ENCODE results near the gene SSPN. TPM values are rescaled to one million over a fixed set of nuclear protein-coding genes. Genes with fewer than 3 reads are reported as not detected.

Gene SSPN
- total RNA-seq, 2 donors from 2014 or later: 8.5 to 13.5 TPM

GRCh38 chr12:26290565-26290964 lies 95.2 kb downstream of the SSPN start:
- DNase-seq: no peak

DNA sequence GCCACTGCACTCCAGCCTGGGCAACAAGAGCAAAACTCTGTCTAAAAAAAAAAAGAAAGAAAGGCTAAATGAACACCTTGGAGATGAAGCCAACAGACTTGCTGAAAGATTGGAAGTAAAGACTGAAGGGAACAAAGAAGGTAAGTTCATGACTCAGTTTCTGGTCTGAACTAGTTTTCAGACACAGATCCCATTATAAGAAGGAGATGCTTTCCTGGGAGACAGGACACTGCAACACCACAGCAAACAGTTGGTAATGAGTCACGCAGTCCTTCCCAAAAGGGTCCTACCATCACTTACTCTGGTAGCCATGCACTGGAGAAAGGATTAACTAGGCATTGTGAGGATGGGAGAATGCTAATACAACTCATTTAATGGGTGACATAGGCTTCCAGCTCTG lies 97.2 kb downstream of the SSPN start:
- Histone ChIP-seq H3K36me3 (no peaks in the 10 kb centered on the region), H3K4me3 (no peak overlapping the region), H3K27me3 (no peaks in the 10 kb centered on the region), H3K9me3 (no peaks in the 10 kb centered on the region), H3K4me1 (no peaks in the 10 kb centered on the region), H3K27ac (no peak overlapping the region), H3K9ac (ENCODE audit: low read depth in 2 of 2, low read length in 2 of 2) (no peak overlapping the region)
- no peak for TF ChIP-seq CTCF (IDR thresholded peaks at IDR 0.05)
- DNase-seq: no peak
- intact Hi-C loops (cut with DNase I): no loop called here

More at GRCh38 chr12:26290565-26290964, 95.2 kb downstream of the SSPN start:
- intact Hi-C loops (cut with DNase I): no loop called here
- H3K36me3 ChIP-seq: no peaks in the 10 kb centered on the region
- no peak for TF ChIP-seq CTCF (IDR thresholded peaks at IDR 0.05)
- no peak overlapping the region for H3K4me3 ChIP-seq
- H3K27ac ChIP-seq: no peak overlapping the region
- H3K27me3 ChIP-seq: no peaks in the 10 kb centered on the region
- no peaks in the 10 kb centered on the region for H3K9me3 ChIP-seq
- H3K9ac ChIP-seq (ENCODE audit: low read depth in 2 of 2, low read length in 2 of 2): no peak overlapping the region
- H3K4me1 ChIP-seq: no peaks in the 10 kb centered on the region

DNA sequence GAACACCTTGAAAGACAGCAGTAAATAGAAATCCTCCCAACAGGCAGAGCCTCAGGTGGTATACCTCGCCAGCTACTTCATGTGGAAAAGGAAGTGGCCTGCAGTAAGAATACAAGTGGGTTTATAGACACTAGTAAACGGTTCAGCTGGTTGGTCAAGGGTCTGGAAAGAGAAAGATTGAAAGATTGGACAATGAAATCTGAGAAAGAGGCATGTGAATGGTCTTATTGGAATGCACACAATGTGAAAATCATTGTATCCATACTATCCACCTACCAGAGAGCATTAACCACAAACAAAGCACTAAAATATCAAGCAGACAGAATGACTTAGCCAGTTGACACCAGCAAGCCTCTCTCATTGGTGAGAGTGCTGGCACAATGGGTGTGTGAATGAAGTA lies 98.2 kb downstream of the SSPN start:
- intact Hi-C loops (cut with DNase I): no loop called here

DNA sequence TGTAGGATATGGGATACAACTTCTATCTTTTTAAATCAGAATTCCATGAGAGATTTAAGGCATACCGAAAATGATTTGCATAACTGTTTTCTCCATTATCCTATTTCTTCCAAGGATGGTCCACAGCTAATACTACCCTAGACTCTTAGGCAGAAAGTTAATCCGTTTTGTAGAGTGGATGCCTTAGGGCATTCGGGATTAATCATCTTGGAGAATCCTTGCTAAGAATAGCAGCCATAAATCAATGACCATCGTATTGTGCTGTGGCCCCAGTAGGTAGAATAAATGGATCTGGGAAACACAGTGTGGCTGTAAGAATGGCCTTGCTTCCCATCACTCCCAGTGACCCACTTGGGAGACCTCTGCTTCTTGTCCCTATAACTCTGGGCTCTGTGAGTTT lies 99.6 kb downstream of the SSPN start:
- DNase-seq: no peak
- no peak for TF ChIP-seq CTCF (IDR thresholded peaks at IDR 0.05)
- Histone ChIP-seq H3K36me3 (no peaks in the 10 kb centered on the region), H3K4me3 (no peak overlapping the region), H3K9ac (ENCODE audit: low read depth in 2 of 2, low read length in 2 of 2) (no peak overlapping the region), H3K4me1 (no peaks in the 10 kb centered on the region), H3K9me3 (no peaks in the 10 kb centered on the region), H3K27me3 (no peaks in the 10 kb centered on the region), H3K27ac (no peak overlapping the region)
- intact Hi-C loops (cut with DNase I): no loop called here

More for the DNA sequence above, 98.2 kb downstream of the SSPN start:
- Histone ChIP-seq H3K4me1 (no peaks in the 10 kb centered on the region), H3K9me3 (no peaks in the 10 kb centered on the region), H3K4me3 (no peak overlapping the region), H3K27ac (no peak overlapping the region), H3K36me3 (no peaks in the 10 kb centered on the region), H3K9ac (ENCODE audit: low read depth in 2 of 2, low read length in 2 of 2) (no peak overlapping the region), H3K27me3 (no peaks in the 10 kb centered on the region)
- TF ChIP-seq CTCF (IDR thresholded peaks at IDR 0.05): no peak
- DNase-seq: no peak

DNA sequence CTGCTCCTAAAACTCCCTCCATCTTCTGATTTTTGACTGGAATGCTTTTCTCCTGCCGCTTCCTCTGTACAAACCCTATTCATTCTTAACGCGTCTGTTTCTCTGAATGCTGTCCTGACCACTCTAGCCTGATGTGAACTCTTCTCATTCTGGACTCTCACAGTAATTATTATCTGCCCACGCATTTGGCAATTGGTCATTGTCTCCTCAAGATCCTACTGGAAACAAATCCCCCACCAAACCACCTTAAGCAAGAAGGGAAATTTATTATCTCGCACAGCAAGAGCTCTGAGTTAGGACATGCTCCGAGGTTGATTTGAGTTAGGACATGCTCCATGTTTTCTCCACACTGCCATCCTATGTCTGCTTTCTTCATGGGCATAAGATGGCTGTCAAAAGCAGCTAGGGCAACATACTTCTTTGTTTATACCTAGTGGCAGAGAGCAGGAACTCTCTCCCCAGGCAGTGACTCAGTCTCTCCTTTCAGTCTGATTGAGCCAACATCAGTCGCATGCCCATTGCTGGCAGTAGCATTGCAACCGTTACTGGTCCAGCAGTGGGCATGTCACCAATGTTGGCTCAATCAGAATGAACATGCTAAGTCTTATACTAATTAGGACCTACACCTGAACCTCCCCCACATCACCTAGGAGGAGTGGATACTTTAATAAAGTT lies 102.2 kb downstream of the SSPN start:
- H3K9me3 ChIP-seq: no peaks in the 10 kb centered on the region
- intact Hi-C loops (cut with DNase I): no loop called here
- no peak for DNase-seq
- H3K9ac ChIP-seq (ENCODE audit: low read depth in 2 of 2, low read length in 2 of 2): no peak overlapping the region
- no peaks in the 10 kb centered on the region for H3K27me3 ChIP-seq
- H3K36me3 ChIP-seq: no peaks in the 10 kb centered on the region
- no peaks in the 10 kb centered on the region for H3K4me1 ChIP-seq
- no peak overlapping the region for H3K27ac ChIP-seq
- no peak for TF ChIP-seq CTCF (IDR thresholded peaks at IDR 0.05)
- H3K4me3 ChIP-seq: no peak overlapping the region
